GM15510 (cell line): Measurements from ENCODE around the gene RIPOR2.

Experiments
- POLR2A ChIP-seq: IDR thresholded peaks from 3 replicates; pipeline ENCODE4 v1.6.1; 2011; ENCODE audit warnings: borderline replicate concordance; ENCODE audit not compliant: insufficient read length; ENCODE audit errors: extremely low read depth

Gene RIPOR2

GRCh38 chr6:24836109-24836508 is 99.7 kb downstream of the RIPOR2 start:
- TF ChIP-seq POLR2A, result no peak

GRCh38 chr6:24833711-24834386 is 101.9 kb downstream of the RIPOR2 start:
- TF ChIP-seq POLR2A, result no peak

GRCh38 chr6:24832794-24833193 is 103.0 kb downstream of the RIPOR2 start:
- no peak for TF ChIP-seq POLR2A

GRCh38 chr6:24831771-24832716 is 103.7 kb downstream of the RIPOR2 start:
- TF ChIP-seq POLR2A, result no peak

- TF ChIP-seq POLR2A, result no peak
Measured at GRCh38 chr6:24829657-24830056, 106.1 kb downstream of the RIPOR2 start.

- no peak for TF ChIP-seq POLR2A
Measured at GRCh38 chr6:24827970-24828369, 107.8 kb downstream of the RIPOR2 start.

GRCh38 chr6:24827162-24827561 is 108.6 kb downstream of the RIPOR2 start:
- TF ChIP-seq POLR2A, result no peak

GRCh38 chr6:24825130-24825630 is 110.6 kb downstream of the RIPOR2 start:
- TF ChIP-seq POLR2A, result no peak

GRCh38 chr6:24824142-24824938 is 111.4 kb downstream of the RIPOR2 start:
- no peak for TF ChIP-seq POLR2A

GRCh38 chr6:24823185-24823584 is 112.6 kb downstream of the RIPOR2 start:
- TF ChIP-seq POLR2A, result no peak

- TF ChIP-seq POLR2A, result no peak
Measured at GRCh38 chr6:24822696-24823095, 113.1 kb downstream of the RIPOR2 start.

GRCh38 chr6:24821860-24822444 is 113.8 kb downstream of the RIPOR2 start:
- TF ChIP-seq POLR2A, result no peak

GRCh38 chr6:24818346-24818745 is 117.4 kb downstream of the RIPOR2 start:
- no peak for TF ChIP-seq POLR2A

GRCh38 chr6:24809728-24810127 is 126.0 kb downstream of the RIPOR2 start:
- TF ChIP-seq POLR2A, result no peak

- no peak for TF ChIP-seq POLR2A
Measured at GRCh38 chr6:24807584-24807983, 128.2 kb downstream of the RIPOR2 start.

- no peak for TF ChIP-seq POLR2A
Measured at GRCh38 chr6:24802271-24803059, 133.3 kb downstream of the RIPOR2 start.
